Muscle layer of colon (tissue), 2 donors: Measurements from ENCODE around the gene OLA1.

Source experiments
- H3K27ac ChIP-seq: one replicate; pipeline ENCODE4 v1.7.0; 2013; ENCODE audit warnings: low read depth, mild to moderate bottlenecking, low read length, moderate library complexity
- H3K27me3 ChIP-seq, 2 donors: one replicate each; pipeline ENCODE4 v1.7.0; 2013; ENCODE audit warnings: low read length in 2 of 2, mild to moderate bottlenecking in 2 of 2; ENCODE audit not compliant: insufficient read depth in 2 of 2, control insufficient read depth in 1 of 2
- H3K36me3 ChIP-seq: one replicate; pipeline ENCODE4 v1.7.0; 2013; ENCODE audit warnings: mild to moderate bottlenecking, low read length; ENCODE audit not compliant: insufficient read depth
- H3K4me1 ChIP-seq: one replicate; pipeline ENCODE4 v1.7.0; 2013; ENCODE audit warnings: mild to moderate bottlenecking, low read length; ENCODE audit not compliant: insufficient read depth
- H3K4me3 ChIP-seq, 2 donors: one replicate each; pipeline ENCODE4 v1.7.0; 2013; ENCODE audit warnings: low read length in 2 of 2, low read depth in 1 of 2, mild to moderate bottlenecking in 1 of 2, moderate library complexity in 1 of 2
- H3K9ac ChIP-seq: one replicate; pipeline ENCODE4 v1.7.0; 2013; ENCODE audit warnings: low read length
- H3K9me3 ChIP-seq: one replicate; pipeline ENCODE4 v1.7.0; 2013; ENCODE audit warnings: mild to moderate bottlenecking, low read length
- donor health status: abdominal sarcoma.
- donor health status: Adenocarcinoma of cecum.

Gene OLA1

GRCh38 chr2:174223388-174223787, 24.9 kb downstream of the OLA1 start:
- no peaks in the 10 kb centered on the region for H3K9me3 ChIP-seq
- no peak overlapping the region for H3K4me3 ChIP-seq
- no peak overlapping the region for H3K9ac ChIP-seq
- no peaks in the 10 kb centered on the region for H3K4me1 ChIP-seq
- no peaks in the 10 kb centered on the region for H3K36me3 ChIP-seq
- H3K27me3 ChIP-seq = no peaks in the 10 kb centered on the region
- no peak overlapping the region for H3K27ac ChIP-seq

GRCh38 chr2:174222154-174222553, 26.2 kb downstream of the OLA1 start:
- Histone ChIP-seq H3K36me3 (no peaks in the 10 kb centered on the region), H3K4me1 (no peaks in the 10 kb centered on the region), H3K27me3 (no peaks in the 10 kb centered on the region)

GRCh38 chr2:174219321-174219720, 29.0 kb downstream of the OLA1 start:
- Histone ChIP-seq H3K27ac (no peak overlapping the region), H3K36me3 (no peaks in the 10 kb centered on the region)

More at GRCh38 chr2:174222154-174222553, 26.2 kb downstream of the OLA1 start:
- no peak overlapping the region for H3K9ac ChIP-seq
- H3K4me3 ChIP-seq = no peak overlapping the region
- H3K27ac ChIP-seq = no peak overlapping the region
- H3K9me3 ChIP-seq = no peaks in the 10 kb centered on the region

GRCh38 chr2:174218773-174219172, 29.6 kb downstream of the OLA1 start:
- H3K4me3 ChIP-seq = no peak overlapping the region
- no peak overlapping the region for H3K27ac ChIP-seq

More at GRCh38 chr2:174219321-174219720, 29.0 kb downstream of the OLA1 start:
- no peak overlapping the region for H3K4me3 ChIP-seq
- no peak overlapping the region for H3K9ac ChIP-seq
- H3K9me3 ChIP-seq = no peaks in the 10 kb centered on the region
- no peaks in the 10 kb centered on the region for H3K27me3 ChIP-seq
- H3K4me1 ChIP-seq = no peaks in the 10 kb centered on the region

GRCh38 chr2:174217869-174218268, 30.5 kb downstream of the OLA1 start:
- no peak overlapping the region for H3K27ac ChIP-seq
- no peaks in the 10 kb centered on the region for H3K9me3 ChIP-seq
- H3K9ac ChIP-seq = no peak overlapping the region
- H3K27me3 ChIP-seq = no peaks in the 10 kb centered on the region
- no peak overlapping the region for H3K4me3 ChIP-seq
- H3K4me1 ChIP-seq = no peaks in the 10 kb centered on the region
- no peaks in the 10 kb centered on the region for H3K36me3 ChIP-seq

More at GRCh38 chr2:174218773-174219172, 29.6 kb downstream of the OLA1 start:
- Histone ChIP-seq H3K9me3 (no peaks in the 10 kb centered on the region), H3K9ac (no peak overlapping the region), H3K4me1 (no peaks in the 10 kb centered on the region), H3K36me3 (no peaks in the 10 kb centered on the region), H3K27me3 (no peaks in the 10 kb centered on the region)

GRCh38 chr2:174211954-174212353, 36.4 kb downstream of the OLA1 start:
- no peak overlapping the region for H3K27ac ChIP-seq
- no peaks in the 10 kb centered on the region for H3K27me3 ChIP-seq
- H3K9ac ChIP-seq = no peak overlapping the region
- no peak overlapping the region for H3K4me3 ChIP-seq
- H3K9me3 ChIP-seq = no peaks in the 10 kb centered on the region
- no peaks in the 10 kb centered on the region for H3K4me1 ChIP-seq
- no peaks in the 10 kb centered on the region for H3K36me3 ChIP-seq

GRCh38 chr2:174210862-174211261, 37.5 kb downstream of the OLA1 start:
- Histone ChIP-seq H3K9me3 (no peaks in the 10 kb centered on the region), H3K27ac (no peak overlapping the region), H3K36me3 (no peaks in the 10 kb centered on the region), H3K27me3 (no peaks in the 10 kb centered on the region), H3K9ac (no peak overlapping the region), H3K4me3 (no peak overlapping the region), H3K4me1 (no peaks in the 10 kb centered on the region)

- H3K9me3 ChIP-seq = no peaks in the 10 kb centered on the region
- H3K27me3 ChIP-seq = no peaks in the 10 kb centered on the region
- H3K36me3 ChIP-seq = no peaks in the 10 kb centered on the region
- H3K4me3 ChIP-seq = no peak overlapping the region
- no peak overlapping the region for H3K9ac ChIP-seq
- no peaks in the 10 kb centered on the region for H3K4me1 ChIP-seq
- no peak overlapping the region for H3K27ac ChIP-seq
Measured at GRCh38 chr2:174209325-174209724, 39.0 kb downstream of the OLA1 start.

- no peak overlapping the region for H3K9ac ChIP-seq
- no peak overlapping the region for H3K4me3 ChIP-seq
- H3K27ac ChIP-seq = no peak overlapping the region
- H3K36me3 ChIP-seq = no peaks in the 10 kb centered on the region
- H3K4me1 ChIP-seq = no peaks in the 10 kb centered on the region
- H3K27me3 ChIP-seq = no peaks in the 10 kb centered on the region
- H3K9me3 ChIP-seq = no peaks in the 10 kb centered on the region
Measured at GRCh38 chr2:174208026-174208425, 40.3 kb downstream of the OLA1 start.

GRCh38 chr2:174205562-174205961, 42.8 kb downstream of the OLA1 start:
- no peaks in the 10 kb centered on the region for H3K4me1 ChIP-seq
- no peak overlapping the region for H3K27ac ChIP-seq
- no peaks in the 10 kb centered on the region for H3K36me3 ChIP-seq
- no peaks in the 10 kb centered on the region for H3K27me3 ChIP-seq
- no peak overlapping the region for H3K4me3 ChIP-seq
- no peak overlapping the region for H3K9ac ChIP-seq
- no peaks in the 10 kb centered on the region for H3K9me3 ChIP-seq

- Histone ChIP-seq H3K9ac (no peak overlapping the region), H3K4me3 (no peak overlapping the region), H3K27me3 (no peaks in the 10 kb centered on the region), H3K36me3 (no peaks in the 10 kb centered on the region), H3K27ac (no peak overlapping the region), H3K9me3 (no peaks in the 10 kb centered on the region), H3K4me1 (no peaks in the 10 kb centered on the region)
Measured at GRCh38 chr2:174202188-174202587, 46.1 kb downstream of the OLA1 start.

GRCh38 chr2:174198846-174199564, 49.3 kb downstream of the OLA1 start:
- H3K4me1 ChIP-seq = no peaks in the 10 kb centered on the region
- H3K36me3 ChIP-seq = no peaks in the 10 kb centered on the region
- H3K27me3 ChIP-seq = no peaks in the 10 kb centered on the region
- H3K27ac ChIP-seq = no peak overlapping the region
- no peak overlapping the region for H3K9ac ChIP-seq
- no peak overlapping the region for H3K4me3 ChIP-seq
- H3K9me3 ChIP-seq = no peaks in the 10 kb centered on the region
